ENCODE measurements around the gene ZNF502.
"Not testable (repeated sequence)": the region's sequence is repeated elsewhere in the genome, so short reads cannot be mapped to it uniquely, and the experiment has no call there.

ZNF502 gene

GRCh38 chr3:44712455-44713075 is at the start of gene ZNF502:
Gene ZNF502, plus strand, starts transcription at chr3:44712660. Its CDS starts 7,602 bp downstream, at chr3:44720262.
- no peak for TF ChIP-seq ZNF274 (IDR thresholded peaks at IDR 0.05; ENCODE audit: low read depth, low read length)
- H3K4me3 ChIP-seq (ENCODE audit: low read length): peak within 1 kb of the TSS; percentile 57

GRCh38 chr3:44665173-44665572 is 47.3 kb upstream of the ZNF502 start:
- no peak overlapping the region for H3K4me3 ChIP-seq (ENCODE audit: low read length)
- no peak for TF ChIP-seq ZNF274 (IDR thresholded peaks at IDR 0.05; ENCODE audit: low read depth, low read length)

- TF ChIP-seq ZNF274 (IDR thresholded peaks at IDR 0.05; ENCODE audit: low read depth, low read length): no peak
- H3K4me3 ChIP-seq (ENCODE audit: low read length): no peak overlapping the region
These were observed 46.1 kb upstream of the ZNF502 start for GRCh38 chr3:44666346-44666745.

- TF ChIP-seq ZNF274 (IDR thresholded peaks at IDR 0.05; ENCODE audit: low read depth, low read length): no peak
- H3K4me3 ChIP-seq (ENCODE audit: low read length): no peak overlapping the region
These were observed 42.7 kb upstream of the ZNF502 start for GRCh38 chr3:44669760-44670159.

- not testable (repeated sequence) for H3K4me3 ChIP-seq (ENCODE audit: low read length)
These were observed 39.0 kb upstream of the ZNF502 start for GRCh38 chr3:44673466-44673865.

GRCh38 chr3:44674211-44674610 is 38.2 kb upstream of the ZNF502 start:
- no peak overlapping the region for H3K4me3 ChIP-seq (ENCODE audit: low read length)
- no peak for TF ChIP-seq ZNF274 (IDR thresholded peaks at IDR 0.05; ENCODE audit: low read depth, low read length)

GRCh38 chr3:44678480-44679116 is 33.9 kb upstream of the ZNF502 start:
- no peak overlapping the region for H3K4me3 ChIP-seq (ENCODE audit: low read length)
- TF ChIP-seq ZNF274 (IDR thresholded peaks at IDR 0.05; ENCODE audit: low read depth, low read length): no peak

GRCh38 chr3:44680921-44681455 is 31.5 kb upstream of the ZNF502 start:
- no peak for TF ChIP-seq ZNF274 (IDR thresholded peaks at IDR 0.05; ENCODE audit: low read depth, low read length)
- no peak overlapping the region for H3K4me3 ChIP-seq (ENCODE audit: low read length)

- TF ChIP-seq ZNF274 (IDR thresholded peaks at IDR 0.05; ENCODE audit: low read depth, low read length): no peak
- H3K4me3 ChIP-seq (ENCODE audit: low read length): no peak overlapping the region
These were observed 30.1 kb upstream of the ZNF502 start for GRCh38 chr3:44682182-44682896.

GRCh38 chr3:44685128-44685800 is 27.2 kb upstream of the ZNF502 start:
- no peak for TF ChIP-seq ZNF274 (IDR thresholded peaks at IDR 0.05; ENCODE audit: low read depth, low read length)
- peak overlapping the region; percentile 63; the same call in 1 of the 2 replicates for H3K4me3 ChIP-seq (ENCODE audit: low read length)

GRCh38 chr3:44687898-44688297 is 24.6 kb upstream of the ZNF502 start:
- no peak overlapping the region for H3K4me3 ChIP-seq (ENCODE audit: low read length)
- TF ChIP-seq ZNF274 (IDR thresholded peaks at IDR 0.05; ENCODE audit: low read depth, low read length): no peak

GRCh38 chr3:44721231-44722102 is 9.0 kb downstream of the ZNF502 start:
- no peak overlapping the region for H3K4me3 ChIP-seq (ENCODE audit: low read length)
- TF ChIP-seq ZNF274 (IDR thresholded peaks at IDR 0.05; ENCODE audit: low read depth, low read length): peak; percentile 93

GRCh38 chr3:44722103-44722401 is 9.6 kb downstream of the ZNF502 start:
- H3K4me3 ChIP-seq (ENCODE audit: low read length): no peak overlapping the region
- TF ChIP-seq ZNF274 (IDR thresholded peaks at IDR 0.05; ENCODE audit: low read depth, low read length): no peak; the same call in 1 of the 2 replicates

Measured in GM08714 (cell line).